Sigmoid colon (tissue), 7 donors: ENCODE results near the gene NUMB. TPM values are rescaled to one million over a fixed set of nuclear protein-coding genes. Genes with fewer than 3 reads are reported as not detected.

Experiments
- DNase-seq: peaks from one replicate; pipeline ENCODE4 v3.0.0-alpha.2; 2019
- H3K27ac ChIP-seq, 4 donors: fragments of 200-600 bp; sonication (generic); one replicate each; pipeline ENCODE4 v1.5.1; 2016 to 2019; ENCODE audit warnings: mild to moderate bottlenecking in 1 of 4
- H3K27me3 ChIP-seq, 3 donors: fragments of 200-600 bp; sonication (generic); one replicate each; pipeline ENCODE4 v1.5.1; 2019; ENCODE audit warnings: mild to moderate bottlenecking in 1 of 3
- H3K36me3 ChIP-seq, 4 donors: fragments of 200-600 bp; sonication (generic); one replicate each; pipeline ENCODE4 v1.5.1; 2016 to 2019
- H3K4me1 ChIP-seq, 4 donors: fragments of 200-600 bp; sonication (generic); one replicate each; pipeline ENCODE4 v1.5.1; 2017 to 2019
- H3K4me3 ChIP-seq, 4 donors: fragments of 200-600 bp; sonication (generic); one replicate each; pipeline ENCODE4 v1.5.1; 2017 to 2019; ENCODE audit warnings: mild to moderate bottlenecking in 2 of 4, moderate library complexity in 1 of 4
- H3K9me3 ChIP-seq, 4 donors: fragments of 200-600 bp in 3 of 4; sonication (generic) in 3 of 4; one replicate each; pipeline versions ENCODE4 v1.5.1 to v1.6.1; 2013 to 2019
- CTCF ChIP-seq, 4 experiments: fragments of 450-650 bp in 3 of 4; fragments of 200-600 bp in 1 of 4; IDR thresholded peaks; one replicate each; pipeline ENCODE4 v1.5.1; 2016 to 2019; ENCODE audit warnings: antibody characterized with exemption in 4 of 4, mild to moderate bottlenecking in 3 of 4, moderate library complexity in 2 of 4
- EP300 ChIP-seq, 4 donors: sonication (generic); formaldehyde crosslinking; IDR thresholded peaks; one replicate each; pipeline ENCODE4 v1.6.1; 2017; ENCODE audit warnings: antibody characterized with exemption in 4 of 4
- POLR2A ChIP-seq, 2 donors: fragments of 450-650 bp; IDR thresholded peaks; one replicate each; pipeline ENCODE4 v1.6.1; 2016; ENCODE audit warnings: antibody characterized with exemption in 2 of 2, mild to moderate bottlenecking in 2 of 2, moderate library complexity in 2 of 2
- POLR2AphosphoS5 ChIP-seq, 4 donors: sonication (generic); formaldehyde crosslinking; IDR thresholded peaks; one replicate each; pipeline ENCODE4 v1.6.1; 2017; ENCODE audit warnings: antibody characterized with exemption in 4 of 4
- WGBS, 2 donors: extraction: QIAGEN DNeasy Blood & Tissue Kit; methylation state at CpG; one replicate each; pipeline ENCODE4 v1.1.7; 2013; 5-methylcytosine and 5-hydroxymethylcytosine counted together
- intact Hi-C: fragments of 100-400 bp; cut with DNase I; formaldehyde crosslinking; loops from one replicate; pipeline ENCODE4 v1.15.1; 2023
- polyA plus RNA-seq, 3 donors: library from polyadenylated mRNA; stranded (reverse); fragments of 200-250 nt; gene quantifications; one replicate each; pipeline ENCODE4 v1.2.3, GENCODE V29; 2013
- total RNA-seq, 4 donors: library from RNA; depleted of rRNA; stranded (reverse); fragments of >200 nt; gene quantifications; one replicate each; pipeline ENCODE4 v1.1.0, GENCODE V29; 2016
- donor health status: healthy with polysubstance abuse.
- donor health status: Bipolar disorder and iron deficiency.
- donor health status: healthy.

NUMB gene
- total and polyA plus RNA-seq, 7 donors = 37.6 to 80.3 (median 53.4) TPM

GRCh38 chr14:73381380-73382013 is 76.8 kb downstream of the NUMB start:
- WGBS, 2 donors = 93 to 95% methylated on average over 2 of the region's 2 CpGs

GRCh38 chr14:73376585-73376984 is 81.8 kb downstream of the NUMB start:
- Histone ChIP-seq H3K9me3 (no peaks in the 10 kb centered on the region), H3K27me3 (no peaks in the 10 kb centered on the region), H3K4me1 (peaks cover 0 to 13% (median 7%) of the 10 kb centered on the region in 4 donors), H3K27ac (no peak overlapping the region), H3K36me3 (peaks cover 0 to 3% (median 2%) of the 10 kb centered on the region in 4 donors), H3K4me3 (no peak overlapping the region)
- TF ChIP-seq EP300 (IDR thresholded peaks at IDR 0.05) (no peak), CTCF (IDR thresholded peaks at IDR 0.05) (no peak), POLR2AphosphoS5 (IDR thresholded peaks at IDR 0.05) (no peak), POLR2A (IDR thresholded peaks at IDR 0.05) (no peak)
- no peak for DNase-seq
- intact Hi-C loops = no loop called here

More at GRCh38 chr14:73381380-73382013, 76.8 kb downstream of the NUMB start:
- Histone ChIP-seq H3K27me3 (no peaks in the 10 kb centered on the region), H3K27ac (no peak overlapping the region), H3K4me3 (no peak overlapping the region), H3K36me3 (peaks cover 0 to 7% (median 3%) of the 10 kb centered on the region in 4 donors), H3K4me1 (no peaks in the 10 kb centered on the region), H3K9me3 (peaks cover 0 to 10% (median 1%) of the 10 kb centered on the region in 4 donors)
- DNase-seq = no peak
- intact Hi-C loops = no loop called here
- no peak for TF ChIP-seq POLR2A (IDR thresholded peaks at IDR 0.05)
- TF ChIP-seq POLR2AphosphoS5 (IDR thresholded peaks at IDR 0.05) = no peak
- TF ChIP-seq EP300 (IDR thresholded peaks at IDR 0.05) = no peak
- TF ChIP-seq CTCF (IDR thresholded peaks at IDR 0.05) = no peak

GRCh38 chr14:73375861-73376260 is 82.5 kb downstream of the NUMB start:
- no peak for TF ChIP-seq POLR2A (IDR thresholded peaks at IDR 0.05)
- no peak for TF ChIP-seq POLR2AphosphoS5 (IDR thresholded peaks at IDR 0.05)
- TF ChIP-seq CTCF (IDR thresholded peaks at IDR 0.05) = no peak
- no peak for TF ChIP-seq EP300 (IDR thresholded peaks at IDR 0.05)

GRCh38 chr14:73374218-73374617 is 84.1 kb downstream of the NUMB start:
- peaks cover 0 to 13% (median 7%) of the 10 kb centered on the region in 4 donors for H3K4me1 ChIP-seq
- no peaks in the 10 kb centered on the region for H3K27me3 ChIP-seq
- no peak overlapping the region for H3K27ac ChIP-seq
- intact Hi-C loops = no loop called here
- no peaks in the 10 kb centered on the region for H3K9me3 ChIP-seq
- TF ChIP-seq POLR2A (IDR thresholded peaks at IDR 0.05) = no peak
- no peak for TF ChIP-seq CTCF (IDR thresholded peaks at IDR 0.05)
- no peak for TF ChIP-seq POLR2AphosphoS5 (IDR thresholded peaks at IDR 0.05)
- no peak for TF ChIP-seq EP300 (IDR thresholded peaks at IDR 0.05)
- peaks cover 0 to 3% (median 2%) of the 10 kb centered on the region in 4 donors for H3K36me3 ChIP-seq
- DNase-seq = no peak
- 92 to 97% methylated on average over 1 of the region's 1 CpG for WGBS, 2 donors
- H3K4me3 ChIP-seq = no peak overlapping the region

More at GRCh38 chr14:73375861-73376260, 82.5 kb downstream of the NUMB start:
- no peak for DNase-seq
- Histone ChIP-seq H3K9me3 (no peaks in the 10 kb centered on the region), H3K36me3 (peaks cover 0 to 3% (median 2%) of the 10 kb centered on the region in 4 donors), H3K4me3 (no peak overlapping the region), H3K4me1 (peaks cover 0 to 13% (median 7%) of the 10 kb centered on the region in 4 donors), H3K27me3 (no peaks in the 10 kb centered on the region), H3K27ac (no peak overlapping the region)
- intact Hi-C loops = no loop called here
- WGBS, 2 donors = 80 to 87% methylated on average over 1 of the region's 1 CpG

GRCh38 chr14:73372529-73372928 is 85.8 kb downstream of the NUMB start:
- peaks cover 0 to 3% (median 2%) of the 10 kb centered on the region in 4 donors for H3K36me3 ChIP-seq
- intact Hi-C loops = no loop called here
- no peaks in the 10 kb centered on the region for H3K27me3 ChIP-seq
- DNase-seq = no peak
- H3K9me3 ChIP-seq = no peaks in the 10 kb centered on the region
- H3K27ac ChIP-seq = no peak overlapping the region
- H3K4me1 ChIP-seq = peaks cover 0 to 13% (median 7%) of the 10 kb centered on the region in 4 donors
- TF ChIP-seq POLR2AphosphoS5 (IDR thresholded peaks at IDR 0.05) (no peak), EP300 (IDR thresholded peaks at IDR 0.05) (no peak), CTCF (IDR thresholded peaks at IDR 0.05) (no peak), POLR2A (IDR thresholded peaks at IDR 0.05) (no peak)
- H3K4me3 ChIP-seq = no peak overlapping the region
